HG03520 (cell line): ENCODE results near the gene ODC1.
"Not testable (repeated sequence)": the region's sequence is repeated elsewhere in the genome, so short reads cannot be mapped to it uniquely, and the experiment has no call there.

Experiments used
- ATAC-seq: cut with Tn5 transposase; IDR thresholded peaks from one replicate; pipeline ENCODE4 v1.9.1; 2021; ENCODE audit warnings: mild to moderate bottlenecking, moderate library complexity; ENCODE audit not compliant: unreplicated experiment

The ODC1 gene

GRCh38 chr2:10454505-10454904 is 6.4 kb upstream of the ODC1 start:
- no peak for ATAC-seq

- ATAC-seq = no peak
Measured at GRCh38 chr2:10453905-10454298, 5.8 kb upstream of the ODC1 start.

- no peak for ATAC-seq
Measured at GRCh38 chr2:10452956-10453904, 5.1 kb upstream of the ODC1 start.

- no peak for ATAC-seq
Measured at GRCh38 chr2:10452312-10452711, 4.2 kb upstream of the ODC1 start.

GRCh38 chr2:10451819-10452218 is 3.7 kb upstream of the ODC1 start:
- ATAC-seq = no peak

- ATAC-seq = no peak
Measured at GRCh38 chr2:10449838-10450691, 1.9 kb upstream of the ODC1 start.

GRCh38 chr2:10449486-10449831 is 1.3 kb upstream of the ODC1 start:
- ATAC-seq = no peak

GRCh38 chr2:10448576-10449485 is 704 bp upstream of the ODC1 start:
- ATAC-seq = peak; percentile 54

GRCh38 chr2:10447300-10447894 is 730 bp downstream of the ODC1 start:
- ATAC-seq = peak; percentile 28

- no peak for ATAC-seq
Measured at GRCh38 chr2:10446631-10447030, 1.5 kb downstream of the ODC1 start.

- ATAC-seq = no peak
Measured at GRCh38 chr2:10444463-10444862, 3.7 kb downstream of the ODC1 start.

- not testable (repeated sequence) for ATAC-seq
Measured at GRCh38 chr2:10442469-10443126, 5.5 kb downstream of the ODC1 start.

- ATAC-seq = no peak
Measured at GRCh38 chr2:10441948-10442347, 6.2 kb downstream of the ODC1 start.

GRCh38 chr2:10440736-10441135 is 7.4 kb downstream of the ODC1 start:
- ATAC-seq = no peak

- ATAC-seq = no peak
Measured at GRCh38 chr2:10439971-10440370, 8.2 kb downstream of the ODC1 start.

- ATAC-seq = no peak
Measured at GRCh38 chr2:10439185-10439879, 8.8 kb downstream of the ODC1 start.

- ATAC-seq = no peak
Measured at GRCh38 chr2:10438688-10439087, 9.4 kb downstream of the ODC1 start.

GRCh38 chr2:10437806-10438205 is 10.3 kb downstream of the ODC1 start:
- ATAC-seq = no peak

GRCh38 chr2:10436583-10437110 is 11.5 kb downstream of the ODC1 start:
- ATAC-seq = no peak
